ENCODE results near the gene TMEM35B. TPM values are rescaled to one million over a fixed set of nuclear protein-coding genes. Genes with fewer than 3 reads are reported as not detected.
"Not testable (repeated sequence)": the region's sequence is repeated elsewhere in the genome, so short reads cannot be mapped to it uniquely, and the experiment has no call there.

Gene TMEM35B
- total RNA-seq (2014; rRNA removed; shearing (Covaris generic)) = 18.0 and 19.8 TPM in 2 replicates

DNA sequence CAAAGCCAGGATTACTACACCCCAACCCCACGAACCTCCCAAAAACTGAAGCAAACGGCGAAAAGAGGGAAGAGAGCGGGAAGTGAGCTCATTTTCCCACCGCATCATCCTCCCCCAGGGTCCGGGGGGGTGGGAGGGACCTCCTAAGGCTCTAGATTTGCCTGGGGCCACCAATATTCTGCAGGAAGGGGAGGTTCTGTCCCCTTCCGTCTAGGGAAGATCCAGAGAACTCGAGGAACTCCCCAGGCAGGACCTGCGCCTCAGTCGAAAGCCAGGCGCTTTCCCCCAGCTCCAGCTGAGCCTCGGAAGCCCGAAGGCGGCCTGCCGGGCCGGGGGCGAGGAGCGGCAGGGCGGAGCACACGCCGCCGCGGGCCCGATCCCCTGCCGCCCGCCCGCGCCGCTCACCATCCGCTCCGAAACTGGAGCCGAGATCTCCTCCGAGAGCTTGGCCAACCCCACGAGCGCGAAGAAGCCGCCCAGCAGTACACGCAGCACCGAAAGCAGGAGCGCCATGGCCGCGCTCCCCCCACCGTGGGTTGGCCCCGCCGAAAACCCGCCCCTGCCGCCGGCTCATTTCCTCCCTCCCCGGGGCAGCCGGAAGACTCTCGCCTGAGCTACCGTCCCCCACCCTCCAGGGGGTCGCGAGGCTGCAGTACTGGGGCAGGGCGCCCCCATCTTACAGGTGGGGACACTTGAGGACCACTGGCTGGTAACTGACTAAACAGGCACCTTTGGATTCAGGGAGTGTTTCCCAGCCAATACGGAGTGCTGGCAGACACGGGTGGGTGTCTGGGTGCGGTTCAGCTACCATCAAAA lies at the start of gene TMEM35B:
TSS of gene TMEM35B (minus strand) at position 555 of the 816 bp plus-strand sequence. CDS start at position 513, 42 bp downstream.
- peak within 1 kb of the TSS; percentile 71 for H3K27ac ChIP-seq
- DNase-seq = peak; percentile 77 to 78
- peaks cover 21% of the 10 kb centered on the region for H3K4me1 ChIP-seq
- H3K27me3 ChIP-seq = no peaks in the 10 kb centered on the region
- H3K36me3 ChIP-seq = no peaks in the 10 kb centered on the region; the same call in 1 of the 2 replicates
- no peaks in the 10 kb centered on the region for H3K9me3 ChIP-seq (replicated peaks)
- H3K4me3 ChIP-seq = peak within 1 kb of the TSS; percentile 89

DNA sequence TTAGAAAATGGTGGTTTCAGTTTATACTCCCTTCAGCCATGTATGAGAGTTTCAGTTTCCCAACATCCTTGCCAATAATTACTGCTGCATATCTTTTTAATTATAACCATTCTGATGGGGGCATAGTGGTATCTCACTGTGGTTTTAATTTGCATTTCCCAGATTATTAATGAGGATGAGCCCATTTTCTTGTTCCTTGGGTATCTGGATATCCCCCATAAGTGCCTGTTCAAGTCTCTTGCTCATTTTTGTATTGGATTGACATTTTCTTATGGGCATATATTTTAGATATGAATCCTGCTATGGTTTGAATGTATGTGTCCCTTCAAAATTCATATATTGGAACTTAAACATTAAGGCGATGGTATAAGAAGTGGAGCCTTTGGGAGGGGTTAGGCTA lies 48.2 kb upstream of the TMEM35B start:
- no peaks in the 10 kb centered on the region for H3K36me3 ChIP-seq
- H3K4me3 ChIP-seq = no peak overlapping the region
- peaks cover 9% of the 10 kb centered on the region; the same call in 1 of the 2 replicates for H3K9me3 ChIP-seq (replicated peaks)
- H3K27me3 ChIP-seq = no peaks in the 10 kb centered on the region
- no peak overlapping the region for H3K27ac ChIP-seq
- no peaks in the 10 kb centered on the region for H3K4me1 ChIP-seq
- DNase-seq = no peak

DNA sequence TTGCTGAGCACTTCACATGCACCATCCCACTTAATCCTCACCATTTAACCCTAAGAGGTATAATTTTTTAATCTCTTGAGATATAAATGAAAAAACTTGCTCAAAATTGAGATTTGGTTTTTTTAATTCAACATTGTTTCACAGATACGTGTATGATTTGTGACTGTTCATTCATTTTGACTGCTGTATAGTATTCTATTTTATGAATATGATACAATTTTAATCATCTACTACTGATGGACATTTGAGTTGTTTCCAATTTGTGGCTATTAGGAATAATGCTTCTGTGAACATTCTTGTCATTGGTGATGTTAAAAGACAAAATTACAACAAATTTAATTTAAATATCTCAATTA lies 47.2 kb upstream of the TMEM35B start:
- no peaks in the 10 kb centered on the region for H3K36me3 ChIP-seq
- H3K4me1 ChIP-seq = no peaks in the 10 kb centered on the region
- peaks cover 9% of the 10 kb centered on the region; the same call in 1 of the 2 replicates for H3K9me3 ChIP-seq (replicated peaks)
- H3K27ac ChIP-seq = no peak overlapping the region
- DNase-seq = no peak
- H3K4me3 ChIP-seq = peak overlapping the region; percentile 69
- H3K27me3 ChIP-seq = no peaks in the 10 kb centered on the region

- peak; percentile 38 to 50 for DNase-seq
- H3K36me3 ChIP-seq = no peaks in the 10 kb centered on the region
Measured at GRCh38 chr1:35030756-35031446, 45.8 kb upstream of the TMEM35B start.

GRCh38 chr1:35030338-35030737 lies 45.2 kb upstream of the TMEM35B start:
- Histone ChIP-seq H3K4me1 (no peaks in the 10 kb centered on the region), H3K27me3 (no peaks in the 10 kb centered on the region), H3K36me3 (no peaks in the 10 kb centered on the region), H3K9me3 (replicated peaks) (peaks cover 9% of the 10 kb centered on the region; the same call in 1 of the 2 replicates), H3K27ac (no peak overlapping the region; the same call in 1 of the 2 replicates), H3K4me3 (peak overlapping the region; percentile 69)
- no peak for DNase-seq

More at GRCh38 chr1:35030756-35031446, 45.8 kb upstream of the TMEM35B start:
- Histone ChIP-seq H3K9me3 (replicated peaks) (peaks cover 9% of the 10 kb centered on the region; the same call in 1 of the 2 replicates), H3K4me3 (peak overlapping the region; percentile 69), H3K27me3 (no peaks in the 10 kb centered on the region), H3K4me1 (no peaks in the 10 kb centered on the region), H3K27ac (peak overlapping the region; percentile 66)

DNA sequence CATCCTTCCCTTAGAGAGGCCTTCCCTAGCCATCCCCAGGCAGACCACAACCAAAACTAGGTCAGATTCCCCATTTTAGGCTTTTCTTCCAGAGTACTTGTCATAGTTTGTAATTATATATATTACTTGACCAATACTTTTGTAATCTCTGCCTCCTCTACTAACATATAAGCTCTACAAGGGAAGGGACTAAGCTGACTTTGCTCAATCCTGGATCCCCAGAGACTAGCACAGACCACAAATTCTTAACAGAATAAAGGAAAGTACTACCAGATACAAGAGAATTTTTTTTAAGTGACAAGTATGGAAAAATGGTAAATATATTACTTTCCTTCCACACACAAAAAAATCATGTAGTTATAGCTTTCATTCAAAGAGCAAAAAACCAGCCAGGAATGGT lies 44.6 kb upstream of the TMEM35B start:
- Histone ChIP-seq H3K36me3 (no peaks in the 10 kb centered on the region), H3K27ac (no peak overlapping the region), H3K9me3 (replicated peaks) (peaks cover 9% of the 10 kb centered on the region; the same call in 1 of the 2 replicates), H3K4me3 (no peak overlapping the region), H3K27me3 (no peaks in the 10 kb centered on the region), H3K4me1 (no peaks in the 10 kb centered on the region)
- DNase-seq = no peak

- Histone ChIP-seq H3K4me1 (no peaks in the 10 kb centered on the region), H3K36me3 (peaks cover 30% of the 10 kb centered on the region), H3K27me3 (no peaks in the 10 kb centered on the region), H3K4me3 (no peak overlapping the region), H3K9me3 (replicated peaks) (no peaks in the 10 kb centered on the region), H3K27ac (no peak overlapping the region)
- DNase-seq = no peak
Measured at GRCh38 chr1:35016406-35016805, 31.3 kb upstream of the TMEM35B start.

GRCh38 chr1:35014486-35014885 lies 29.3 kb upstream of the TMEM35B start:
- H3K36me3 ChIP-seq = peaks cover 34% of the 10 kb centered on the region
- no peak overlapping the region for H3K4me3 ChIP-seq
- H3K9me3 ChIP-seq (replicated peaks) = no peaks in the 10 kb centered on the region
- no peak overlapping the region for H3K27ac ChIP-seq
- DNase-seq = no peak
- no peaks in the 10 kb centered on the region for H3K4me1 ChIP-seq
- no peaks in the 10 kb centered on the region for H3K27me3 ChIP-seq

DNA sequence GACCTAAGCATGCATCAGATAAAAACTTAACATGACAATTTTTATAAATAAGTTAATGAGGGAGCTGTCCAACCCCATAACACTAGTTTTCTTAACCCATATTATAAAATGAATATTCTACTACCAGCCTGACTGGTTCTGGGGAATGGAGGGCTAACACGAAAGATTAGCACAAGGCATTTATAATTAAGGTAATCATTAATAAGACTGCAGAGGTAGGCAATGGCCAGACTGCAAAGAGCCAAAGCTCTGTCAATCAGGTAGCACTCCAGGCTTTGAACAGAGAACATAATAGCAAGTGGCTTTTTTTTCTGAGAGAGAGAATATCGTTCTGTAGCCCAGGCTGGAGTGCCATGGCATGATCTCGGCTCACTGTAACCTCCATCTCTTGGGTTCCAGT lies 20.6 kb upstream of the TMEM35B start:
- Histone ChIP-seq H3K4me3 (no peak overlapping the region), H3K36me3 (peaks cover 29% of the 10 kb centered on the region), H3K27ac (no peak overlapping the region), H3K4me1 (no peaks in the 10 kb centered on the region), H3K27me3 (no peaks in the 10 kb centered on the region), H3K9me3 (replicated peaks) (no peaks in the 10 kb centered on the region)
- DNase-seq = no peak

DNA sequence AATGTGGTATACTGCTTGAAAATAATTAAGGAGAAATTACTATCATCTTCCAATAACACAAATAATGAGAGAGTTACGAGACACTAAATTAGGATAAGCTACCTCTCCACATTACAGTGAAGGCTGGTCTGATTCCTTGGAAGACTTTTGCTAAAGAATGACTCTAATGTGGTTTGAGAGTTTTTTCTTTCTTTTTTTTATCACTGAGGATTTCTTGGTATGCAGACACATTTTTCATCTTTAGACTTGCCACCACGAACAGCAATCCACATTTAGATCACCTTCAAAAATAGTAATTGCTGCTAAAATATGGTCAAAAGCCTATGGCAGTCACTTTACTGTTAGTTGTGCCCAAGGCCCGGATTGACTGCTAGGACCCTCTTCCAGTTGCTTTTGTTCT lies 16.6 kb upstream of the TMEM35B start:
- no peak for DNase-seq
- H3K27ac ChIP-seq = no peak overlapping the region

GRCh38 chr1:34994878-34995277 lies 9.7 kb upstream of the TMEM35B start:
- H3K36me3 ChIP-seq = no peaks in the 10 kb centered on the region; the same call in 1 of the 2 replicates
- DNase-seq = no peak
- H3K27ac ChIP-seq = no peak overlapping the region
- no peaks in the 10 kb centered on the region for H3K4me1 ChIP-seq
- H3K27me3 ChIP-seq = no peaks in the 10 kb centered on the region
- H3K9me3 ChIP-seq (replicated peaks) = no peaks in the 10 kb centered on the region
- H3K4me3 ChIP-seq = no peak overlapping the region

More for the DNA sequence above, 16.6 kb upstream of the TMEM35B start:
- no peak overlapping the region for H3K4me3 ChIP-seq
- no peaks in the 10 kb centered on the region for H3K9me3 ChIP-seq (replicated peaks)
- H3K36me3 ChIP-seq = peaks cover 15% of the 10 kb centered on the region
- no peaks in the 10 kb centered on the region for H3K27me3 ChIP-seq
- H3K4me1 ChIP-seq = no peaks in the 10 kb centered on the region

DNA sequence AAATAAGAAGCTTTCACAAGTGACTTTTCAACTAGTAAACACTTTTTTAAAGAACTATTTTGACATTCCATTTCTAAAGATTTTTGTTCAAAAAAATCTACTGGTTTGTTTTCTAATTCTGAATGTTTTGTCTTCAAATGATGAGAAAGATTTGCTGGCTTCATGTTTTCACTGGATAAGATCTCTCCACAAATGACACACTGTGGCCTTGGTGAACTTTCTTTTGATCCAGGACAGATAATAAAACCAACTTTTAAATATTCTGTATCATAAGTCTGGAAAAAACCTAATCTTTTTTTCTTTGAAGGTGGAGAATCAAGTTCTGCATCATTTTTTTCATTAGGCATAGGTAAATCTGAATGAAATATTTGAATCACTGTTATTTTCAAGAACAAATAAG lies 3.4 kb upstream of the TMEM35B start:
- Histone ChIP-seq H3K9me3 (replicated peaks) (no peaks in the 10 kb centered on the region), H3K4me3 (no peak overlapping the region), H3K27ac (no peak overlapping the region), H3K4me1 (peaks cover 9% of the 10 kb centered on the region), H3K27me3 (no peaks in the 10 kb centered on the region), H3K36me3 (no peaks in the 10 kb centered on the region; the same call in none of the 2 replicates)
- no peak for DNase-seq

- Histone ChIP-seq H3K36me3 (no peaks in the 10 kb centered on the region; the same call in none of the 2 replicates), H3K27me3 (no peaks in the 10 kb centered on the region), H3K4me3 (no peak overlapping the region)
Measured at GRCh38 chr1:34988147-34988546, 3.0 kb upstream of the TMEM35B start.

DNA sequence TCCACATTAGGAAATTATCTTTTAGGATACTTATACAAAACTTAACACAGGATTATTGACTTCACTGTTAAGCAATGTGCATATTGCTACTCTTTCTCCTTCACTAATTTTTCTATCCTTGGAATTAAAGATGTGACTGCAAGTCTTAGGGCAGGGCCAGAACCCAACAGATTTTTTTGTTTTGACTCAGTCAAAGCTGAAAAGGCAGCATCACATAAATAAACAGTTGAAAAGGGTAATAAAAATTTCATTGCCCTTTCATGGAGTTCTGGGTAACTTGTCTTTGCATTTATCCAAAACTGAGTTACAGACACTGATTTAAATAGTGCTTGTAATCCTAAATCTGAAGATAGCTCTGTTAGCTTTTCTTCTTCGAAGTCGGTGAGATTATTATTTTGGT lies 1.9 kb upstream of the TMEM35B start:
- H3K9me3 ChIP-seq (replicated peaks) = no peaks in the 10 kb centered on the region
- no peak overlapping the region for H3K27ac ChIP-seq
- no peaks in the 10 kb centered on the region for H3K27me3 ChIP-seq
- no peak overlapping the region for H3K4me3 ChIP-seq
- no peak for DNase-seq
- peaks cover 19% of the 10 kb centered on the region for H3K4me1 ChIP-seq
- no peaks in the 10 kb centered on the region; the same call in none of the 2 replicates for H3K36me3 ChIP-seq

More at GRCh38 chr1:34988147-34988546, 3.0 kb upstream of the TMEM35B start:
- no peak for DNase-seq
- H3K27ac ChIP-seq = no peak overlapping the region
- H3K4me1 ChIP-seq = peaks cover 13% of the 10 kb centered on the region
- no peaks in the 10 kb centered on the region for H3K9me3 ChIP-seq (replicated peaks)

DNA sequence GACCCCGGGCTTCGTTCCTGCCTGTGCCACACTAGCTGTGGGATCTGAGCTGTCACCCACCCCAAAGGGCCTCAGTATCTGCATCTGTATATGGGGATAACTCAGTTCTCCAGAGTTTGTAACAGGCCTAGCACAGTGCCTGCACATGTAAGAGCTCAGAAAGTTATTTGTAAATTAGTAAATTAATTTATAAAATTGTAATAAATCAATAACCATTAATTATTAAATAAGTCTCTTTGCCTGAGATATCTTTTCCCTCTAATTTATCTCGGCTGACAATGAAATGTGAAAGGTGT lies 410 bp upstream of the TMEM35B start:
- H3K9me3 ChIP-seq (replicated peaks); DNase-seq; H3K36me3 ChIP-seq; H3K27me3 ChIP-seq: not testable (repeated sequence)
- Histone ChIP-seq H3K27ac (peak overlapping the region; percentile 71), H3K4me1 (peaks cover 21% of the 10 kb centered on the region), H3K4me3 (peak overlapping the region; percentile 89)
